ENCODE measurements around the gene USP38.

GRCh38 chr4:143253166-143253565 is 68.4 kb downstream of the USP38 start:
- TF ChIP-seq POLR2A (IDR thresholded peaks at IDR 0.05) (no peak), CTCF (IDR thresholded peaks at IDR 0.05) (no peak)
